ENCODE results near the gene PPP1CB.

GRCh38 chr2:28745225-28745624, 6.4 kb upstream of the PPP1CB start:
- TF ChIP-seq CTCF (IDR thresholded peaks at IDR 0.05; ENCODE audit: low read length) (no peak), EZH2phosphoT487 (IDR thresholded peaks at IDR 0.05; ENCODE audit: low read length) (no peak), EZH2 (optimal IDR thresholded peaks at IDR 0.05; ENCODE audit: low read depth, low read length) (no peak)
